ENCODE results near the gene DAAM1.

DNA sequence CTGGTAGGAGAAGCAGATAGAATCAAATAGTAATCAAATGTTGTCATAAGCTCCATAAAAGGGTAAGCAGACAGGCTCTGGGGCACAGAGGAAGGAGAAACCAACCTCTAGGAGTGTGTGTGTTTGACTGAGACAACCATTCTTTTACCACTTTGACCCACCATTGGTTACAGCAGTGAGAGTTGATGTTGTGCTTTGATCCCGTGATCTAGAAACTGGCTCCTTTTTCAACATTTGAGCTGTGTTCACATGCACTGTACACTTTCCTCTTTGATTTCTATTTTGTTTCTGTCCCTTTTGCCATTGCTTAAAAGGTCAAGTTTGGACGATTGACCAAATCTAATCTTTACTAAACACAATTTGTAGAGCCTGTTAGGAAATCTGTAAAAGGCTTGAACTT, 108.0 kb downstream of the DAAM1 start:
- TF ChIP-seq, protein P1, sequence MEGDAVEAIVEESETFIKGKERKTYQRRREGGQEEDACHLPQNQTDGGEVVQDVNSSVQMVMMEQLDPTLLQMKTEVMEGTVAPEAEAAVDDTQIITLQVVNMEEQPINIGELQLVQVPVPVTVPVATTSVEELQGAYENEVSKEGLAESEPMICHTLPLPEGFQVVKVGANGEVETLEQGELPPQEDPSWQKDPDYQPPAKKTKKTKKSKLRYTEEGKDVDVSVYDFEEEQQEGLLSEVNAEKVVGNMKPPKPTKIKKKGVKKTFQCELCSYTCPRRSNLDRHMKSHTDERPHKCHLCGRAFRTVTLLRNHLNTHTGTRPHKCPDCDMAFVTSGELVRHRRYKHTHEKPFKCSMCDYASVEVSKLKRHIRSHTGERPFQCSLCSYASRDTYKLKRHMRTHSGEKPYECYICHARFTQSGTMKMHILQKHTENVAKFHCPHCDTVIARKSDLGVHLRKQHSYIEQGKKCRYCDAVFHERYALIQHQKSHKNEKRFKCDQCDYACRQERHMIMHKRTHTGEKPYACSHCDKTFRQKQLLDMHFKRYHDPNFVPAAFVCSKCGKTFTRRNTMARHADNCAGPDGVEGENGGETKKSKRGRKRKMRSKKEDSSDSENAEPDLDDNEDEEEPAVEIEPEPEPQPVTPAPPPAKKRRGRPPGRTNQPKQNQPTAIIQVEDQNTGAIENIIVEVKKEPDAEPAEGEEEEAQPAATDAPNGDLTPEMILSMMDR (IDR thresholded peaks at IDR 0.05; ENCODE audit: low read depth, low read length), result no peak
- no peak for TF ChIP-seq EZH2phosphoT487 (IDR thresholded peaks at IDR 0.05; ENCODE audit: low read depth)
